Fibroblast of upper back skin (primary cell): ENCODE data around the gene DLGAP1.

ENCODE experiments used
- DNase-seq: peaks from one replicate; pipeline ENCODE4 v3.0.0-alpha.2; 2013

Gene DLGAP1

GRCh38 chr18:4236940-4237663, 218.0 kb downstream of the DLGAP1 start:
- no peak for DNase-seq

GRCh38 chr18:4233468-4233867, 221.6 kb downstream of the DLGAP1 start:
- DNase-seq, result no peak

- DNase-seq, result no peak
These were observed 222.5 kb downstream of the DLGAP1 start for GRCh38 chr18:4232656-4233055.

GRCh38 chr18:4231260-4231659, 223.8 kb downstream of the DLGAP1 start:
- no peak for DNase-seq

- DNase-seq, result no peak
These were observed 224.5 kb downstream of the DLGAP1 start for GRCh38 chr18:4230450-4231168.

GRCh38 chr18:4224031-4224704, 230.9 kb downstream of the DLGAP1 start:
- no peak for DNase-seq

- DNase-seq, result no peak
These were observed 243.8 kb downstream of the DLGAP1 start for GRCh38 chr18:4211111-4211837.

GRCh38 chr18:4208366-4208765, 246.7 kb downstream of the DLGAP1 start:
- no peak for DNase-seq

- DNase-seq, result no peak
These were observed 247.6 kb downstream of the DLGAP1 start for GRCh38 chr18:4207383-4207985.

GRCh38 chr18:4204438-4204720, 250.7 kb downstream of the DLGAP1 start:
- no peak for DNase-seq

GRCh38 chr18:4203568-4204437, 251.3 kb downstream of the DLGAP1 start:
- DNase-seq, result peak; percentile 1

- no peak for DNase-seq
These were observed 254.7 kb downstream of the DLGAP1 start for GRCh38 chr18:4200399-4200798.

- no peak for DNase-seq
These were observed 256.2 kb downstream of the DLGAP1 start for GRCh38 chr18:4198956-4199355.

GRCh38 chr18:4196351-4196750, 258.8 kb downstream of the DLGAP1 start:
- no peak for DNase-seq

- DNase-seq, result no peak
These were observed 262.0 kb downstream of the DLGAP1 start for GRCh38 chr18:4193086-4193485.

GRCh38 chr18:4181882-4182568, 273.1 kb downstream of the DLGAP1 start:
- DNase-seq, result no peak

- peak; percentile 5 for DNase-seq
These were observed 274.0 kb downstream of the DLGAP1 start for GRCh38 chr18:4181086-4181485.

- no peak for DNase-seq
These were observed 282.7 kb downstream of the DLGAP1 start for GRCh38 chr18:4172196-4173100.

- no peak for DNase-seq
These were observed 297.8 kb downstream of the DLGAP1 start for GRCh38 chr18:4157352-4157751.

GRCh38 chr18:4146797-4147196, 308.3 kb downstream of the DLGAP1 start:
- DNase-seq, result no peak
